NAMALWA (cell line): ENCODE measurements around the gene NECTIN2.
"Not testable (repeated sequence)": the region's sequence is repeated elsewhere in the genome, so short reads cannot be mapped to it uniquely, and the experiment has no call there.

Experiments
- DNase-seq: peaks from one replicate; pipeline ENCODE4 v3.0.0-alpha.2; 2015; ENCODE audit warnings: low spot score

Gene NECTIN2

DNA sequence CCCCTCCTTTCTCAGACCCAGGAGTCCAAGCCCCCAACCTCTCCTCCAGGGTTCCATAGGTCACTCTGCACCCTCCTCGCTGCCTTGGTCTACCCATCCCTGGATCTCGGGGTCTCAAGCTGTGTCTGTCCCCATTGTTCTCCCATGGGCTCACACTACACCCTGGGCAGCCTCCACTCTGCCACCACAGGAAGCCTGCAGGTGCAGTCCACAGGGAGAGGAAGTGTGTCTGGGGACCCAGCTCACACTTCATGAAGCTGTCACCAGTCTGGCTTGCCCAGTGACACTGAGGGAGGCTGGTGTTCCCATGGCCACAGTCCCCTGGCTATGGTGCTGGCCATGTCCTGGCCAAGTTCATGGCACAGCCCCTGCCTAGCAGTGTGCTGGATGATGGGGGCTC, 5.3 kb downstream of the NECTIN2 start:
- no peak for DNase-seq

- DNase-seq = no peak
These were observed 9.5 kb downstream of the NECTIN2 start for GRCh38 chr19:44855606-44856005.

DNA sequence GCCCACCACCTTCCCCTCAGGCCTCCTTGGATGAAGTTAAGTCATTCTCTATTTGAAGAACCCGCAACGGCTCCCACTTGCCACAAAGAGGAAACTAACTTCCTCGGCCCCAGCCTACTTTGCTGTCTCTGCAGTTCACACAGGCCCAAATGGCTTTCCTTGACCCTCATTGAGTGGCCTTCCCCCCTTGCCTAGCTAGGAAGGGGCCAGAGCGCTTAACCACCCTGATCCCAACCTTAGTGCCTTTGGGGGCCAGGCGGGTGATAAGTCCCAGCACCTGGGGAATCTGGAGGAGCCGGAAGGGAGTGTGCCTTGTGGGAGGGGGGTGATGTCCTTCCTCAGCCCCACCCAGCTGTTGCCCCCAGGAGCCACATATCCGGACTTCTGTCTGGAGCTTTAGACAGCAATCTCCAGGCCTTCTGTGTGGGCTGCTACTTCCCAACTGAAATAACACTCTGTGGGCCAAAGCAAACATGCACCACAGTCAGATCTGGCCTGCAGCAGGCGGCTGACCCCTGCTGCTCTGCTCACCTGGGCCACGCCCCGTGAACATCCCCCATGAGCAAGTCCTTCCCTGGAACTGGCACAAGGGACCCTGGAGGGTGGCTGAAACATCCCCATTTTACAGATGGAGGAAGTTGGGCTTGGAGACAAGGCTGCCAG, 10.5 kb downstream of the NECTIN2 start:
- DNase-seq = no peak

- no peak for DNase-seq
These were observed 11.7 kb downstream of the NECTIN2 start for GRCh38 chr19:44857837-44858236.

DNA sequence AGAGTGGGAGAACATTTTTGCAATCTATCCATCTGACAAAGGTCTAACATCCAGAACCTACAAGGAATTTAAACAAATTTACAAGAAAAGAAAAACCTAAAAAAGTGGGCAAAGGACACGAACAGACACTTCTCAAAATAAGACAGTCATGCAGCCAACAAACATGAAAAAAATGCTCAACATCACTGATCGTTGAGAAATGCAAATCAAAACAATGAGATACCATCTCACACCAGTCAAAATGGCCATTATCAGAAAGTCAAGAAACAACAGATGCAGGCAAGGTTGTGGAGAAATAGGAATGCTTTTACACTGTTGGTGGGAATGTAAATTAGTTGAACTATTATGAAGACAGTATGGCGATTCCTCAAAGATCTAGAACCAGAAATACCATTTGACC, 15.5 kb downstream of the NECTIN2 start:
- DNase-seq = not testable (repeated sequence)

DNA sequence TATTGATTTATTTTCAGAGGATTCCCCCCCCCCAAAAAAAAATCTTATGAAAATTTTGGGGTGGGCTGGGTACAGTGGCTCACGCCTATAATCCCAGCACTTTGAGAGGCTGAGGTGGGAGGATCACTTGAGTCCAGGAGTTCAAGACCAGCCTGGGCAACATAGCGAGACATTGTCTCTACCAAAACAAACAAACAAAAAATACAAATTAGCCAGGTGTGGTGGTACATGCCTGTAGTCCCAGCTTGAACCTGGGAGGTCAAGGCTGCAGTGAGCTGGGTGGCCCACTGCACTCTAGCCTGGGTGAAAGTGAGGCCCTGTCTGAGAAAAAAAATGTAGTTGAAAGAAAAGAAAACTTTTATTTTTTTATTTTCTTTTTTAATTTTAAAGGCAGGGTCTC, 17.9 kb downstream of the NECTIN2 start:
- no peak for DNase-seq

- no peak for DNase-seq
These were observed 19.2 kb downstream of the NECTIN2 start for GRCh38 chr19:44865196-44865767.

GRCh38 chr19:44866664-44867063, 20.6 kb downstream of the NECTIN2 start:
- no peak for DNase-seq

- DNase-seq = no peak
These were observed 21.5 kb downstream of the NECTIN2 start for GRCh38 chr19:44867578-44867977.

GRCh38 chr19:44869733-44870470, 23.8 kb downstream of the NECTIN2 start:
- no peak for DNase-seq

- no peak for DNase-seq
These were observed 25.7 kb downstream of the NECTIN2 start for GRCh38 chr19:44871809-44872208.

- no peak for DNase-seq
These were observed 26.6 kb downstream of the NECTIN2 start for GRCh38 chr19:44872661-44873060.

GRCh38 chr19:44874317-44874716, 28.2 kb downstream of the NECTIN2 start:
- DNase-seq = no peak

DNA sequence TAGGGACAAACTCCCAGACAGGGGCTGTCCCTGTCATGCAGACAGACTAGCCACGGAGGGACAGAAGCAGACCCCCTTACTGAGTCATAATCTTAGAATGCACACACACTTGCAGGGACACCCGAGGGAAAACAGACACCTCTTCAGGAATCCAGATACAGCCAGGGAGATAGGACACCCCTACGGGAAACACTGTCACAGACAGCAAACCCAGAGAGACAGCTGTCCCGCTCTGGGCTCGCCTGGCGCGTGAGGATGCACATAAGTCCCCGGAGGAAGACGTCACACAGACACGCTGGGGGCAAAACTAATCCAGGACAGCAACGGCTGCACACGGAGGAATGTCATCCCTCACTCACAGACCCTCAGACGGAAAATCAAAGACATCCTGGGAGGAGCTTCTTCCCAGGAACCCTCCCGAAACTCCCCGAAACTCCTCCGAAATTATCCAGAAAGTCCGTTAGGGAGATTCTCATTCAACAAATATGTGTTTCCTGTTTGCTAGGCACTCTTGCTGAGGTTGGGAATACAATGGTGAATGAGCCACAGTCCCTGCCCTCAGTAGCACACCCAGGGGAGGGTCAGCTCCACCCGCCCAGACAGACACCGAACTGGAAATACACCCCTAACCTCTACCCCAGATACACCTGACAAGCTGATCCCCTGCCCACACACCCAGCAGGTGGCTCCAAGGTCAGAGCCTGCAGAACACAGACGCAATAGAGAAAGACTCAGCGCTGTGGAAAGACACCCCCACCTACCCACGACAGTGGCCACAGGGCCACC, 29.8 kb downstream of the NECTIN2 start:
- no peak for DNase-seq

DNA sequence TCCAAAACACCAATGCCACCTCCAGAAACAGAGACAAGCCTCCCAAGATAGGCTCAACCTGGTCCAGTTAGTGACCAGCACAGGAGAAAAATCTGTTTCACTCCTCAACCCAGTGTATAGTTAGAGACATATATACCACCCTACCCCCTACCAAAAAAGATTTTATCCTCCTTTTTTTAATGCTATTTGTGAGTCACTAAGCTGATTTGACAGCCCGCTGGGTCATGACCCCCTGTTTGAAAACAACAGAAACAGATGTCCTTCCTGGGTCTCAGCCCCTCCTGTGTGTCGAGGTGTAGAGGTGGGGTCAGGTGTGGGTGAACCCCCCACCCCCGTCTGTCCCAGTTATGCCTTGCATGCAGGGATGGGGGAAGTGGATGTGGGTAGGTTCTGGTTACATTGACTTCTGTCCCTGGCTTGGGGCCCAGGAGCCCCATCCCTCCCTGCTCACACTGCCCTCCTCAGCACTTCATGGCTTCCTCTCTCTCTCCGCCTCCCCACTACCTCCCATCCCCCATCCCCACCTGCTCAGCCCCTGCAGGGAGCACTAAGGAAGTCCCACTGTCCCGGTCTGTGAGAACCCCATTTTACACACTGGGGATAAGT, 30.9 kb downstream of the NECTIN2 start:
- no peak for DNase-seq

DNA sequence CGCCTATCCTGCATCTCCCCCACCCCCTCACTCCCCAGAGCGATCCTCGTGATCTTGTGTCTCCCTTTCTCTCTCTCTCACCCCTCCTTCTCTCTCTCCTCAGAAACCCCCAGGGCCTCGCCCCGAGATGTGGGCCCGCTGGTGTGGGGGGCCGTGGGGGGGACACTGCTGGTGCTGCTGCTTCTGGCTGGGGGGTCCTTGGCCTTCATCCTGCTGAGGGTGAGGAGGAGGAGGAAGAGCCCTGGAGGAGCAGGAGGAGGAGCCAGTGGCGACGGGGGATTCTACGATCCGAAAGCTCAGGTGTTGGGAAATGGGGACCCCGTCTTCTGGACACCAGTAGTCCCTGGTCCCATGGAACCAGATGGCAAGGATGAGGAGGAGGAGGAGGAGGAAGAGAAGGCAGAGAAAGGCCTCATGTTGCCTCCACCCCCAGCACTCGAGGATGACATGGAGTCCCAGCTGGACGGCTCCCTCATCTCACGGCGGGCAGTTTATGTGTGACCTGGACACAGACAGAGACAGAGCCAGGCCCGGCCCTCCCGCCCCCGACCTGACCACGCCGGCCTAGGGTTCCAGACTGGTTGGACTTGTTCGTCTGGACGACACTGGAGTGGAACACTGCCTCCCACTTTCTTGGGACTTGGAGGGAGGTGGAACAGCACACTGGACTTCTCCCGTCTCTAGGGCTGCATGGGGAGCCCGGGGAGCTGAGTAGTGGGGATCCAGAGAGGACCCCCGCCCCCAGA, 32.2 kb downstream of the NECTIN2 start:
- DNase-seq = no peak

GRCh38 chr19:44879309-44880065, 33.4 kb downstream of the NECTIN2 start:
- DNase-seq = no peak

GRCh38 chr19:44882063-44882462, 36.0 kb downstream of the NECTIN2 start:
- DNase-seq = no peak

GRCh38 chr19:44882619-44883397, 36.7 kb downstream of the NECTIN2 start:
- not testable (repeated sequence) for DNase-seq

DNA sequence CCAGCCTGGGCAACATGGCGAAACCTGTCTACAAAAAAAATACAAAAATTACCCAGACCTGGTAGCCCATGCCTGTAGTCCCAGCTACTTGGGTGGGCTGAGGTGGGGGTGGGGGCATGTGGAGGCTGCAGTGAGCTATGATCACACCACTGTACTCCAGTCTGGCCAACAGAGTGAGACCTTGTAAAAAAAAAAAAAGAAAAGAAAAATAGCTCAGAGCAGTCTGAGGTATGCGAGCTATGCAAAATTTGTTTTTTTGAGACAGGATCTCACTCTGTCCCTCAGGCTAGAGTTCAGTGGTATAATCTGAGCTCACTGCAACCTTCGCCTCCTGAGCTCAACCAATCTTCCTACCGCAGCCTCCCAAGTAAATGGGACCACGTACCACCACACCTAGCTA, 37.8 kb downstream of the NECTIN2 start:
- no peak for DNase-seq
